HCT116 (cell line): ENCODE measurements around the gene ORM1. TPM values are rescaled to one million over a fixed set of nuclear protein-coding genes. Genes with fewer than 3 reads are reported as not detected.

Experiments
- ATAC-seq: fragments of 200-7000 bp; cut with Tn5 transposase; 2 replicates; pipeline ENCODE4 v1.9.1; 2020; ENCODE audit warnings: mild to moderate bottlenecking, moderate library complexity
- BruUV-seq: library from RNA; stranded (reverse); fragments of 400-500 nt; replicated peaks from 2 replicates; lab custom pipeline; 2021; lab: Mats Ljungman, UMichigan
- CTCF ChIA-PET: fragments of 300-600 bp; sonication (Branson Sonifier 250); formaldehyde crosslinking; loops from one replicate; lab custom pipeline; 2021; ENCODE audit warnings: antibody characterized with exemption; lab: Charles Lee
- POLR2A ChIA-PET: fragments of 300-600, 350-600 bp; sonication (Branson Sonifier 250); formaldehyde crosslinking; loops from one replicate; lab custom pipeline; 2021; ENCODE audit warnings: antibody characterized with exemption; lab: Charles Lee
- RAD21 ChIA-PET, 2 experiments: fragments of 300-600 bp; sonication (Branson Sonifier 250); formaldehyde crosslinking; loops; one replicate each; lab custom pipeline; 2023; ENCODE audit warnings: low total read pairs in 2 of 2; ENCODE audit not compliant: uncharacterized antibody in 2 of 2, unreplicated experiment in 2 of 2, low non-redundant PET in 1 of 2; lab: Charles Lee
- DNase-seq: peaks from one replicate; pipeline ENCODE4 v3.0.0-alpha.2; 2010; ENCODE audit warnings: low read depth, low spot score
- H2AFZ ChIP-seq: fragments of 200-600 bp; shearing (Covaris generic), sonication (generic); 2 replicates; pipeline ENCODE4 v1.6.1; 2017; ENCODE audit warnings: low read depth, mixed run types, mixed read lengths, antibody characterized with exemption, low read length; ENCODE audit not compliant: poor library complexity, severe bottlenecking
- H3K27ac ChIP-seq: 2 replicates; pipeline ENCODE4 v1.5.1; 2012; ENCODE audit warnings: low read depth, low read length
- H3K27me3 ChIP-seq: fragments of 200-600 bp; sonication (generic); 2 replicates; pipeline ENCODE4 v1.6.1; 2016; ENCODE audit warnings: mixed run types, low read length, mixed read lengths; ENCODE audit not compliant: insufficient read depth
- H3K36me3 ChIP-seq, 2 experiments: fragments of 200-500 bp in 1 of 2; fragments of 200-600 bp in 1 of 2; sonication (Bioruptor generic) in 1 of 2; sonication (generic) in 1 of 2; 2 replicates each; pipeline versions ENCODE4 v1.5.1 to v1.6.1; 2014 to 2016; ENCODE audit warnings: low read length in 2 of 2, inconsistent platforms in 1 of 2, mixed read lengths in 1 of 2, mixed run types in 1 of 2; ENCODE audit not compliant: insufficient read depth in 2 of 2, control insufficient read depth in 1 of 2
- H3K4me1 ChIP-seq, 2 experiments: fragments of 200-600 bp in 1 of 2; sonication (generic) in 1 of 2; 2 replicates each; pipeline versions ENCODE4 v1.5.1 to v1.6.1; 2012 to 2017; ENCODE audit warnings: low read length in 2 of 2, inconsistent platforms in 1 of 2, mild to moderate bottlenecking in 1 of 2, mixed read lengths in 1 of 2, mixed run types in 1 of 2, moderate library complexity in 1 of 2; ENCODE audit not compliant: insufficient read depth in 2 of 2, control insufficient read depth in 1 of 2
- H3K4me2 ChIP-seq: fragments of 200-600 bp; sonication (generic); 2 replicates; pipeline ENCODE4 v1.6.1; 2017; ENCODE audit warnings: mixed run types, low read length, mixed read lengths
- H3K4me3 ChIP-seq, 2 experiments: fragments of 200-600 bp in 1 of 2; sonication (generic) in 1 of 2; replicated peaks in 1 of 2; 2 replicates each; pipeline ENCODE4 v1.5.1; 2011 to 2016; ENCODE audit warnings: low read length in 2 of 2, control low read depth in 1 of 2, low read depth in 1 of 2, mild to moderate bottlenecking in 1 of 2, mixed read lengths in 1 of 2, mixed run types in 1 of 2
- H3K79me2 ChIP-seq: fragments of 200-600 bp; sonication (generic); 2 replicates; pipeline ENCODE4 v1.6.1; 2017; ENCODE audit warnings: mild to moderate bottlenecking, mixed run types, low read length, moderate library complexity, mixed read lengths; ENCODE audit not compliant: insufficient read depth
- H3K9ac ChIP-seq: fragments of 200-600 bp; sonication (generic); 2 replicates; pipeline ENCODE4 v1.6.1; 2016; ENCODE audit warnings: low read length, mixed read lengths
- H3K9me2 ChIP-seq: fragments of 200-600 bp; sonication (generic), shearing (Covaris generic); 2 replicates; pipeline ENCODE4 v1.6.1; 2017; ENCODE audit warnings: mixed run types, mild to moderate bottlenecking, moderate library complexity; ENCODE audit not compliant: insufficient read depth
- H3K9me3 ChIP-seq, 2 experiments: fragments of 200-500 bp in 1 of 2; fragments of 200-600 bp in 1 of 2; sonication (Bioruptor generic) in 1 of 2; sonication (generic) in 1 of 2; 2 replicates each; pipeline ENCODE4 v1.6.1; 2014 to 2017; ENCODE audit warnings: low read length in 2 of 2, mixed read lengths in 2 of 2, inconsistent platforms in 1 of 2, low read depth in 1 of 2, mild to moderate bottlenecking in 1 of 2, mixed run types in 1 of 2, moderate library complexity in 1 of 2; ENCODE audit not compliant: control insufficient read depth in 1 of 2, insufficient read depth in 1 of 2
- H4K20me1 ChIP-seq: fragments of 200-600 bp; sonication (generic), shearing (Covaris generic); 2 replicates; pipeline ENCODE4 v1.6.1; 2017; ENCODE audit warnings: mixed run types, mild to moderate bottlenecking, moderate library complexity; ENCODE audit not compliant: insufficient read depth
- CBX3 ChIP-seq: IDR thresholded peaks from 2 replicates; pipeline ENCODE4 v1.6.1; 2012; ENCODE audit warnings: low read depth
- CTCF ChIP-seq, 3 experiments: fragments of 200-600 bp in 1 of 3; sonication (generic) in 1 of 3; IDR thresholded peaks in 2 of 3; conservative IDR thresholded peaks in 1 of 3; 2 replicates each; pipeline ENCODE4 v1.5.1; 2012 to 2017; ENCODE audit warnings: low read depth in 2 of 3, low read length in 2 of 3, antibody characterized with exemption in 1 of 3, borderline replicate concordance in 1 of 3, control low read depth in 1 of 3, mild to moderate bottlenecking in 1 of 3, mixed read lengths in 1 of 3, mixed run types in 1 of 3, moderate library complexity in 1 of 3; ENCODE audit not compliant: insufficient read depth in 1 of 3
- EGR1 ChIP-seq: IDR thresholded peaks from 2 replicates; pipeline ENCODE4 v1.6.1; 2012; ENCODE audit warnings: low read depth
- EZH2phosphoT487 ChIP-seq: fragments of 200-600 bp; IDR thresholded peaks from 2 replicates; pipeline ENCODE4 v1.6.1; 2018; ENCODE audit warnings: antibody characterized with exemption, borderline replicate concordance
- FOSL1 ChIP-seq: IDR thresholded peaks from 2 replicates; pipeline ENCODE4 v1.6.1; 2012; ENCODE audit warnings: low read depth
- MAX ChIP-seq: IDR thresholded peaks from 2 replicates; pipeline ENCODE4 v1.6.1; 2012
- POLR2A ChIP-seq: IDR thresholded peaks from 2 replicates; pipeline ENCODE4 v1.7.0; 2011; ENCODE audit warnings: borderline replicate concordance; ENCODE audit not compliant: insufficient read depth, insufficient read length; ENCODE audit errors: extremely low read depth
- RAD21 ChIP-seq: IDR thresholded peaks from 2 replicates; pipeline ENCODE4 v1.6.1; 2012; ENCODE audit warnings: low read depth, mild to moderate bottlenecking
- SP1 ChIP-seq: IDR thresholded peaks from 2 replicates; pipeline ENCODE4 v1.6.1; 2012; ENCODE audit warnings: low read depth
- TCF7L2 ChIP-seq: IDR thresholded peaks from 2 replicates; pipeline ENCODE4 v1.7.0; 2011; ENCODE audit warnings: borderline replicate concordance, inconsistent platforms; ENCODE audit not compliant: insufficient read depth, insufficient read length; ENCODE audit errors: extremely low read depth
- YY1 ChIP-seq: IDR thresholded peaks from 2 replicates; pipeline ENCODE4 v1.6.1; 2011; ENCODE audit warnings: low read length, low read depth, moderate library complexity, mild to moderate bottlenecking; ENCODE audit not compliant: insufficient replicate concordance; ENCODE audit errors: extremely low read depth
- ZBTB33 ChIP-seq: IDR thresholded peaks from 2 replicates; pipeline ENCODE4 v1.6.1; 2011; ENCODE audit warnings: mild to moderate bottlenecking, low read length, moderate library complexity; ENCODE audit not compliant: insufficient replicate concordance; ENCODE audit errors: extremely low read depth
- ZNF274 ChIP-seq: fragments of 200-500 bp; sonication (Bioruptor generic); IDR thresholded peaks from 2 replicates; pipeline ENCODE4 v1.6.1; 2014; ENCODE audit warnings: mild to moderate bottlenecking, low read depth, low read length, inconsistent platforms
- intact Hi-C: fragments of 100-400 bp; cut with micrococcal nuclease; formaldehyde crosslinking; loops from 2 replicates; pipeline ENCODE4 v1.10.0; 2022
- total RNA-seq: library from RNA; stranded (reverse); gene quantifications from one replicate; pipeline ENCODE4 v1.2.1, GENCODE V29; 2021; ENCODE audit not compliant: unreplicated experiment

The ORM1 gene
- total RNA-seq, 1 experiment from 2014 or later = 5.6 TPM

- TF ChIP-seq EGR1 (no peak), ZBTB33 (no peak), ZNF274 (no peak), RAD21 (no peak), CBX3 (no peak)
- Histone ChIP-seq H3K9me3 (no peaks in the 10 kb centered on the region), H3K27ac (no peak overlapping the region), H3K9ac (no peak overlapping the region), H3K4me1 (peaks cover 24 to 37% of the 10 kb centered on the region in 2 experiments), H3K4me3 (no peak overlapping the region), H3K9me2 (no peaks in the 10 kb centered on the region), H3K79me2 (no peaks in the 10 kb centered on the region), H3K36me3 (no peaks in the 10 kb centered on the region), H3K27me3 (no peaks in the 10 kb centered on the region), H4K20me1 (no peaks in the 10 kb centered on the region), H3K4me2 (no peak overlapping the region), H2AFZ (no peak overlapping the region)
- ChIA-PET CTCF (no interaction called here), RAD21 (no interaction called here), POLR2A (no interaction called here)
- no peak for DNase-seq
- intact Hi-C loops = no loop called here
- ATAC-seq = no peak
- BruUV-seq = no TSS peak
Observed at GRCh38 chr9:114280636-114281472, 42.0 kb upstream of the ORM1 start.

- H4K20me1 ChIP-seq = no peaks in the 10 kb centered on the region
- no peaks in the 10 kb centered on the region for H3K9me3 ChIP-seq
- H3K9ac ChIP-seq = no peak overlapping the region
- CTCF ChIA-PET = no interaction called here
- no peak overlapping the region for H2AFZ ChIP-seq
- no peaks in the 10 kb centered on the region for H3K79me2 ChIP-seq
- H3K36me3 ChIP-seq = no peaks in the 10 kb centered on the region
- POLR2A ChIA-PET = no interaction called here
- no TSS peak for BruUV-seq
- ATAC-seq (no peak), DNase-seq (no peak)
- intact Hi-C loops = no loop called here
- peaks cover 24 to 34% of the 10 kb centered on the region in 2 experiments for H3K4me1 ChIP-seq
- no peak overlapping the region for H3K27ac ChIP-seq
- no peak overlapping the region for H3K4me3 ChIP-seq
- RAD21 ChIA-PET = no interaction called here
- no peaks in the 10 kb centered on the region for H3K9me2 ChIP-seq
- H3K27me3 ChIP-seq = no peaks in the 10 kb centered on the region
- H3K4me2 ChIP-seq = no peak overlapping the region
- TF ChIP-seq SP1 = no peak
- TF ChIP-seq FOSL1 = no peak
- no peak for TF ChIP-seq POLR2A
- TF ChIP-seq YY1 = no peak
- TF ChIP-seq RAD21 = no peak
- no peak for TF ChIP-seq TCF7L2
- TF ChIP-seq CBX3 = no peak
- no peak for TF ChIP-seq MAX
- no peak for TF ChIP-seq EZH2phosphoT487
- no peak for TF ChIP-seq EGR1
- TF ChIP-seq CTCF (IDR thresholded peaks at IDR 0.05 in 2 of 3, conservative IDR thresholded peaks at IDR 0.05 in 1 of 3; ENCODE audit: borderline replicate concordance in 1 of 3, insufficient read depth in 1 of 3, low read depth in 2 of 3, low read length in 2 of 3) = no peak
Observed at GRCh38 chr9:114281473-114282103, 41.3 kb upstream of the ORM1 start.
